Measurements from ENCODE around the gene LCE6A.

GRCh38 chr1:152795686-152796085, 47.0 kb upstream of the LCE6A start:
- no peak for TF ChIP-seq POLR2A (IDR thresholded peaks at IDR 0.05; ENCODE audit: extremely low read depth, insufficient read length)
- TF ChIP-seq CTCF (IDR thresholded peaks at IDR 0.05; ENCODE audit: low read depth, low read length), result no peak

Measured in NB4 (cell line).